ENCODE results near the gene ZBTB20.

DNA sequence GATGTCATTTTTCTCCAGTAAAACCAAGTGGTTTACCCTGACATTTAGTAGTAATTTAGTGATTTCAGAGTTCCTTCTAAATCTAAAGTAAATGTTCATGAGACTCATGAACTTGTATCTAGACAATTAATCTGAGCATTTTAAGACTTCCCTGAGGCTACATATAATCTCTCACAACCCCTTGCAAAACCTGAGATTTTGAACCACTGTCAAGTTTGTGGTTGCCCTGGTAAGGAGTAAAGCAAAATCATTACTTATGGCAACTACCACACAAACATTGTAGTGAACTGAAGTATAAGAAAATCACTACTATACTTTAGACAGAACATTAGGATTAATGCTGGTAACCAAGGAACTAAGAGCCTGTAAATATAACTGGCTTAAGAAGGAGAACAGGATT is 483.1 kb downstream of the ZBTB20 start:
- TF ChIP-seq, protein P1, sequence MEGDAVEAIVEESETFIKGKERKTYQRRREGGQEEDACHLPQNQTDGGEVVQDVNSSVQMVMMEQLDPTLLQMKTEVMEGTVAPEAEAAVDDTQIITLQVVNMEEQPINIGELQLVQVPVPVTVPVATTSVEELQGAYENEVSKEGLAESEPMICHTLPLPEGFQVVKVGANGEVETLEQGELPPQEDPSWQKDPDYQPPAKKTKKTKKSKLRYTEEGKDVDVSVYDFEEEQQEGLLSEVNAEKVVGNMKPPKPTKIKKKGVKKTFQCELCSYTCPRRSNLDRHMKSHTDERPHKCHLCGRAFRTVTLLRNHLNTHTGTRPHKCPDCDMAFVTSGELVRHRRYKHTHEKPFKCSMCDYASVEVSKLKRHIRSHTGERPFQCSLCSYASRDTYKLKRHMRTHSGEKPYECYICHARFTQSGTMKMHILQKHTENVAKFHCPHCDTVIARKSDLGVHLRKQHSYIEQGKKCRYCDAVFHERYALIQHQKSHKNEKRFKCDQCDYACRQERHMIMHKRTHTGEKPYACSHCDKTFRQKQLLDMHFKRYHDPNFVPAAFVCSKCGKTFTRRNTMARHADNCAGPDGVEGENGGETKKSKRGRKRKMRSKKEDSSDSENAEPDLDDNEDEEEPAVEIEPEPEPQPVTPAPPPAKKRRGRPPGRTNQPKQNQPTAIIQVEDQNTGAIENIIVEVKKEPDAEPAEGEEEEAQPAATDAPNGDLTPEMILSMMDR (conservative IDR thresholded peaks at IDR 0.05 in 1 of 2, IDR thresholded peaks at IDR 0.05 in 1 of 2; ENCODE audit: low read depth in 1 of 2, low read length in 2 of 2) = no peak
- TF ChIP-seq EZH2 (IDR thresholded peaks at IDR 0.05; ENCODE audit: low read length, missing control alignments) = no peak
